Activated CD4-positive, CD25-positive, alpha-beta regulatory T cell treated with anti-CD3 and anti-CD28 coated beads, Interleukin-2, amount 50 U/mL, for 24 hours (primary cell): Measurements from ENCODE around the gene ZNF740.
"Not testable (repeated sequence)": the region's sequence is repeated elsewhere in the genome, so short reads cannot be mapped to it uniquely, and the experiment has no call there.

Source experiments
- ATAC-seq, 2 donors: fragments of 150-1000 bp; cut with Tn5 transposase; one replicate each; pipeline ENCODE4 v1.10.0; 2021; ENCODE audit warnings: mild to moderate bottlenecking in 1 of 2, moderate library complexity in 1 of 2

ZNF740 gene

GRCh38 chr12:53174881-53175491, 5.5 kb upstream of the ZNF740 start:
- ATAC-seq, result no peak

GRCh38 chr12:53176750-53177149, 3.8 kb upstream of the ZNF740 start:
- no peak for ATAC-seq

- not testable (repeated sequence) for ATAC-seq
Observed at GRCh38 chr12:53177447-53177846, 3.1 kb upstream of the ZNF740 start.

GRCh38 chr12:53178803-53179202, 1.7 kb upstream of the ZNF740 start:
- ATAC-seq, result not testable (repeated sequence)

GRCh38 chr12:53179687-53180219, 769 bp upstream of the ZNF740 start:
- ATAC-seq, result peak; percentile 1 to 2

- peak; percentile 53 to 57 for ATAC-seq
Observed at GRCh38 chr12:53180931-53181645, 566 bp downstream of the ZNF740 start.

- no peak for ATAC-seq
Observed at GRCh38 chr12:53181935-53182334, 1.4 kb downstream of the ZNF740 start.

- no peak for ATAC-seq
Observed at GRCh38 chr12:53182903-53183302, 2.4 kb downstream of the ZNF740 start.

- ATAC-seq, result no peak
Observed at GRCh38 chr12:53184828-53185227, 4.3 kb downstream of the ZNF740 start.

GRCh38 chr12:53185582-53186153, 5.1 kb downstream of the ZNF740 start:
- ATAC-seq, result no peak

GRCh38 chr12:53186745-53187144, 6.2 kb downstream of the ZNF740 start:
- no peak for ATAC-seq

GRCh38 chr12:53187145-53187899, 6.8 kb downstream of the ZNF740 start:
- ATAC-seq, result no peak

GRCh38 chr12:53190108-53190729, 9.7 kb downstream of the ZNF740 start:
- ATAC-seq, result peak; percentile 84 to 93

- no peak for ATAC-seq
Observed at GRCh38 chr12:53191096-53191884, 10.8 kb downstream of the ZNF740 start.

- ATAC-seq, result no peak
Observed at GRCh38 chr12:53191885-53192530, 11.5 kb downstream of the ZNF740 start.

GRCh38 chr12:53192531-53193021, 12.1 kb downstream of the ZNF740 start:
- no peak for ATAC-seq

- no peak for ATAC-seq
Observed at GRCh38 chr12:53193040-53193439, 12.5 kb downstream of the ZNF740 start.

GRCh38 chr12:53193985-53194716, 13.6 kb downstream of the ZNF740 start:
- ATAC-seq, result no peak

- ATAC-seq, result no peak
Observed at GRCh38 chr12:53194973-53195372, 14.5 kb downstream of the ZNF740 start.
